Measurements from ENCODE around the gene RAPGEF1.

Gene RAPGEF1

GRCh38 chr9:131727795-131728545, 11.9 kb downstream of the RAPGEF1 start:
- peak overlapping the region; percentile 96 for H3K4me2 ChIP-seq (ENCODE audit: low read depth, low read length)
- H3K36me3 ChIP-seq (replicated peaks; ENCODE audit: insufficient read depth, low read length): no peaks in the 10 kb centered on the region
- peaks cover 81% of the 10 kb centered on the region for H3K79me2 ChIP-seq (ENCODE audit: low read length)
- peak; percentile 66 for DNase-seq
- peak overlapping the region; percentile 88 for H3K9ac ChIP-seq (ENCODE audit: low read length)
- peaks cover 56% of the 10 kb centered on the region for H3F3A ChIP-seq (ENCODE audit: insufficient read depth, low read length)
- no peaks in the 10 kb centered on the region for H3K9me3 ChIP-seq (replicated peaks; ENCODE audit: insufficient read depth, low read length)
- peak overlapping the region; percentile 54 for H3K4me3 ChIP-seq (ENCODE audit: low read length)
- H4K20me1 ChIP-seq (ENCODE audit: insufficient read depth, low read length): no peaks in the 10 kb centered on the region
- peaks cover 73% of the 10 kb centered on the region for H3K4me1 ChIP-seq (ENCODE audit: low read length)
- no peak for TF ChIP-seq EZH2 (optimal IDR thresholded peaks at IDR 0.05; ENCODE audit: low read depth, low read length)
- no peak for TF ChIP-seq EZH2phosphoT487 (IDR thresholded peaks at IDR 0.05; ENCODE audit: low read length)
- TF ChIP-seq CTCF (IDR thresholded peaks at IDR 0.05; ENCODE audit: low read length): no peak
- peak overlapping the region; percentile 100 for H3K27ac ChIP-seq (ENCODE audit: low read length)
- H3K27me3 ChIP-seq (replicated peaks; ENCODE audit: insufficient read depth, low read length): no peaks in the 10 kb centered on the region
- H3K9me2 ChIP-seq (replicated peaks; ENCODE audit: insufficient read depth, low read length): no peaks in the 10 kb centered on the region
- no peak overlapping the region for H2AFZ ChIP-seq (ENCODE audit: low read length)

GRCh38 chr9:131727184-131727759, 12.6 kb downstream of the RAPGEF1 start:
- Histone ChIP-seq H3K4me1 (ENCODE audit: low read length) (peaks cover 69% of the 10 kb centered on the region), H3K79me2 (ENCODE audit: low read length) (peaks cover 80% of the 10 kb centered on the region), H3K27me3 (replicated peaks; ENCODE audit: insufficient read depth, low read length) (no peaks in the 10 kb centered on the region), H3K36me3 (replicated peaks; ENCODE audit: insufficient read depth, low read length) (0 out of 2 replicates have a peak, but pooled peaks cover under 1% of the 10 kb centered on the region), H4K20me1 (ENCODE audit: insufficient read depth, low read length) (no peaks in the 10 kb centered on the region), H3K27ac (ENCODE audit: low read length) (peak overlapping the region; percentile 100), H3K9ac (ENCODE audit: low read length) (peak overlapping the region; percentile 88; the same call in 1 of the 2 replicates), H3F3A (ENCODE audit: insufficient read depth, low read length) (peaks cover 50% of the 10 kb centered on the region), H3K4me3 (ENCODE audit: low read length) (peak overlapping the region; percentile 54), H3K9me3 (replicated peaks; ENCODE audit: insufficient read depth, low read length) (no peaks in the 10 kb centered on the region), H2AFZ (ENCODE audit: low read length) (no peak overlapping the region), H3K9me2 (replicated peaks; ENCODE audit: insufficient read depth, low read length) (no peaks in the 10 kb centered on the region), H3K4me2 (ENCODE audit: low read depth, low read length) (peak overlapping the region; percentile 96)
- TF ChIP-seq EZH2phosphoT487 (IDR thresholded peaks at IDR 0.05; ENCODE audit: low read length) (no peak), CTCF (IDR thresholded peaks at IDR 0.05; ENCODE audit: low read length) (no peak), EZH2 (optimal IDR thresholded peaks at IDR 0.05; ENCODE audit: low read depth, low read length) (no peak)
- no peak for DNase-seq

DNA sequence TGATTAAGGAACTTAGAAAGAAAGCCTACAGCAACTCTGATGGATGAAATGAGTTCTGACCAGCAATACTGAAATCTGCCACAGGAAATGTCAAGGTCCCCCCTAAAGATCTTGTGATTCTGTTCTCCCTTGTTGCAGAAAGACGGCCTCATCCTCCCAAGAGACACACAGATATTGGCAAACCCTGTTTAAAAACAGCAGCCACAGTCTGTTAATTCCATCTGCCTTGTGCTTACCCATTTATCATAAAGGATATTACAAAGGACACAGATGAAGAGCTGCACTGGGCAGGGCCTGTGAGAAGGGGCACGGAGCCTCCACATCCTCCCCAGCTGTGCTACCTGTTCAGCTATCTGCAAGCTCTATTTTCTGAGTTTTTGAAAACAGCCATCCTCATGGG, 15.2 kb downstream of the RAPGEF1 start:
- H3K27me3 ChIP-seq (replicated peaks; ENCODE audit: insufficient read depth, low read length): no peaks in the 10 kb centered on the region
- no peaks in the 10 kb centered on the region for H4K20me1 ChIP-seq (ENCODE audit: insufficient read depth, low read length)
- no peak overlapping the region for H3K4me2 ChIP-seq (ENCODE audit: low read depth, low read length)
- H3K9ac ChIP-seq (ENCODE audit: low read length): no peak overlapping the region
- H3K4me1 ChIP-seq (ENCODE audit: low read length): peaks cover 71% of the 10 kb centered on the region
- peaks cover 78% of the 10 kb centered on the region for H3K79me2 ChIP-seq (ENCODE audit: low read length)
- no peaks in the 10 kb centered on the region for H3K9me3 ChIP-seq (replicated peaks; ENCODE audit: insufficient read depth, low read length)
- peaks cover 3% of the 10 kb centered on the region; the same call in 1 of the 2 replicates for H3K36me3 ChIP-seq (replicated peaks; ENCODE audit: insufficient read depth, low read length)
- no peak for DNase-seq
- H3K4me3 ChIP-seq (ENCODE audit: low read length): no peak overlapping the region
- H3K9me2 ChIP-seq (replicated peaks; ENCODE audit: insufficient read depth, low read length): no peaks in the 10 kb centered on the region
- H3K27ac ChIP-seq (ENCODE audit: low read length): no peak overlapping the region
- TF ChIP-seq CTCF (IDR thresholded peaks at IDR 0.05; ENCODE audit: low read length): no peak
- TF ChIP-seq EZH2phosphoT487 (IDR thresholded peaks at IDR 0.05; ENCODE audit: low read length): no peak
- TF ChIP-seq EZH2 (optimal IDR thresholded peaks at IDR 0.05; ENCODE audit: low read depth, low read length): no peak
- H2AFZ ChIP-seq (ENCODE audit: low read length): no peak overlapping the region
- H3F3A ChIP-seq (ENCODE audit: insufficient read depth, low read length): peaks cover 49% of the 10 kb centered on the region
